Transverse colon (tissue), 3 donors: ENCODE measurements around the gene PPIH.

ENCODE experiments used
- EP300 ChIP-seq: sonication (generic); formaldehyde crosslinking; IDR thresholded peaks from one replicate; pipeline ENCODE4 v1.6.1; 2017; ENCODE audit warnings: antibody characterized with exemption, low read depth
- POLR2A ChIP-seq: fragments of 450-650 bp; IDR thresholded peaks from one replicate; pipeline ENCODE4 v1.6.1; 2016; ENCODE audit warnings: antibody characterized with exemption, mild to moderate bottlenecking, moderate library complexity
- TF ChIP-seq, protein P1 (sequence below), 5 experiments: fragments of 200-600 bp in 3 of 5; fragments of 450-650 bp in 2 of 5; sonication (generic) in 3 of 5; IDR thresholded peaks; 1 replicate in 2 of 5; 2 replicates in 3 of 5; pipeline ENCODE4 v1.5.1; 2016 to 2017; ENCODE audit warnings: antibody characterized with exemption in 5 of 5, inconsistent platforms in 3 of 5, mild to moderate bottlenecking in 2 of 5, moderate library complexity in 1 of 5

DNA sequence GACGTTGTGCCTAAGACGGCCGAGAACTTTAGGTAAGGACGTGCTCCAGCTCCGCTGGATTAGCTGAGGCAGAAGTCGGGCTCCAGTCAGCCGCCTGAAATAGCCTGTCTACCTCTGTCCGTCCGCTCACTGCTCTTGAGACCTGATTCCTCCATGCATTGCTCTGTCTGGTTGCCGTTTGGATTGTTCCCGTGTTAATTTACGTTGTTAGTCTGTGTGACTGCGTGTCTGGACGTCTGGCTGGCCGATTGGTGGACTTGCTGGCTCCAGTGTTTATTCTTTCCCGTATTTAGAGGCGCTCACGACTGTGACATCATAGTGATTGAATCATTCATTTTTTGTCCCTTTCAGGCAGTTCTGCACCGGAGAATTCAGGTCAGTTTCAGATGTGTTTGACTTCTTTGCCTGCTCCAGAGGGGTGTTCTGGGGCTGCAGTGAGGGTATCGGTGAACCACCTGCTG lies 684 bp downstream of the PPIH start:
- TF ChIP-seq, protein P1, sequence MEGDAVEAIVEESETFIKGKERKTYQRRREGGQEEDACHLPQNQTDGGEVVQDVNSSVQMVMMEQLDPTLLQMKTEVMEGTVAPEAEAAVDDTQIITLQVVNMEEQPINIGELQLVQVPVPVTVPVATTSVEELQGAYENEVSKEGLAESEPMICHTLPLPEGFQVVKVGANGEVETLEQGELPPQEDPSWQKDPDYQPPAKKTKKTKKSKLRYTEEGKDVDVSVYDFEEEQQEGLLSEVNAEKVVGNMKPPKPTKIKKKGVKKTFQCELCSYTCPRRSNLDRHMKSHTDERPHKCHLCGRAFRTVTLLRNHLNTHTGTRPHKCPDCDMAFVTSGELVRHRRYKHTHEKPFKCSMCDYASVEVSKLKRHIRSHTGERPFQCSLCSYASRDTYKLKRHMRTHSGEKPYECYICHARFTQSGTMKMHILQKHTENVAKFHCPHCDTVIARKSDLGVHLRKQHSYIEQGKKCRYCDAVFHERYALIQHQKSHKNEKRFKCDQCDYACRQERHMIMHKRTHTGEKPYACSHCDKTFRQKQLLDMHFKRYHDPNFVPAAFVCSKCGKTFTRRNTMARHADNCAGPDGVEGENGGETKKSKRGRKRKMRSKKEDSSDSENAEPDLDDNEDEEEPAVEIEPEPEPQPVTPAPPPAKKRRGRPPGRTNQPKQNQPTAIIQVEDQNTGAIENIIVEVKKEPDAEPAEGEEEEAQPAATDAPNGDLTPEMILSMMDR (IDR thresholded peaks at IDR 0.05) = no peak
- TF ChIP-seq POLR2A (no peak), EP300 (no peak)
